Skin epidermis (tissue), 12 donors: ENCODE results near the gene TOMM70.

Source experiments
- H3K27ac ChIP-seq, 21 experiments: fragments of 200-600 bp; sonication (generic) in 11 of 21; one replicate each; pipeline ENCODE4 v1.5.0; 2020; ENCODE audit warnings: mild to moderate bottlenecking in 3 of 21, inconsistent platforms in 2 of 21, moderate library complexity in 2 of 21
- H3K4me3 ChIP-seq, 7 experiments: fragments of 200-600 bp; sonication (generic) in 2 of 7; one replicate each; pipeline ENCODE4 v1.5.0; 2020; ENCODE audit warnings: inconsistent platforms in 2 of 7, mild to moderate bottlenecking in 2 of 7, moderate library complexity in 1 of 7

TOMM70 gene

GRCh38 chr3:100412912-100413590, 12.2 kb upstream of the TOMM70 start:
- Histone ChIP-seq H3K4me3 (no peak overlapping the region), H3K27ac (no peak overlapping the region)

DNA sequence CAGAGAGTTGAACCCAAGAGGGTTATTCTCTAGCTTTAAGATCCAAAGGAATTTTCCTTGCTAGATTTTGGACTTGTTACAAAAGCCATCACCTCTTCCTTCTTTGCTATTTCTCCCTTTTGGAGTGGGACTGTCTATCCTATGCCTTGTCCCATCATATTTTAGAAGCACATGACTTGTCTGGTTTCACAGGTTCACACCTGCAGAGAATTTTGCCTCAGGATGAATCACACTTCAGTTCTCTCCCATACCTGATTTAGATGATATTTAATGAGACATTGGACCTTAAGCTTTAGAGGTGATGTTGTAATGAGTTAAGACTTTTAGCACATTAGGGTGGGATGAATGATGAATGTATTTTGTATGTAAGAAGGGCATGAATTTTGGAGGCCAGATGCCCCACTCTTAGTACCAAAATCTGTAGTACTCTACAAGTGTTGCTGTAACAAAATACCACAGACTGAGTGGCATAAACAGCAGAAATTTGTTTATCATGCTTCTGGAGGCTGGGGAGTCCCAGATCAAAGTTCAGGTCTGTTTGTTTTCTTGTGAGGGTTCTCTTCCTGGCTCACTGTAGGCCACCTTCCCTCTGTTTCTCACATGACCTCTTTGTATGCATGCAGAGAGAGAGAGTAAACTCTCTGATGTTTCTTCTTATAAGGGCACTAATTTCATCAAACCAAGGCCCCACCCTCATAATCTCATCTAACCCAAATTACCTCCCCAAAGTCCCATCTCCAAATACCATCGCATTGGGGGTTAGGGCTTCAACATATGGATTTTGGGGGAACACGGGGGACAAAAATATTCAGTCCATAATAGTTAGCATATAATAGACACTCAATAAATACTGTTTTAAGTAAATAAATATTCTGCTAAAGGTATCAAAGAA, 10.4 kb upstream of the TOMM70 start:
- no peak overlapping the region for H3K27ac ChIP-seq
- no peak overlapping the region for H3K4me3 ChIP-seq

DNA sequence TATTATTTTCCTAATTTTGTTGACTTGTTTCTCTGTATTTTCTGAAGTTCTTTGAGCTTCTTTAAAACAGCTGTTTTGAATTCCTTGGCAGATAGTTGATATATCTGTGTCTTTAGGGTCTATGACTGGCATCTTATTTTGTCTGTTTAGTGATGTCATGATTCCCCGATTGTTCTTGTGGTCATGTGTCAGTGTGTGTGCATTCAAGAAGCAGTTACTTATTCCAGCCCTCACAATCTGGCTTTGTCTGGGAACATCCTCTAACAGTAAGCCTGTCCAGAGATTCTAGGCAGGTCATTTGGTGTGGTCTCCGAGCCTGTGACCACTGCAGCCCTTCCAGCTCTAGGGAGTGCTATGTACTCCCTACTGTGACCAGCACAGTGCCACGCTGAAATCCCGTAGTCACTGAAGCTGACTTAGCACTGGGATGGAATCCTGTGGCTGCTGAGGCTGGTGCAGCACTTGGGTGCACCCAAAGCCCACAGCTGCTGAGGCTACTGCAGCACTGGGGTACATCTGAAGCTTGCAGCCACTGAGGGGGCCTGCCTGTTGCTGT, 7.2 kb upstream of the TOMM70 start:
- no peak overlapping the region for H3K27ac ChIP-seq
- H3K4me3 ChIP-seq: no peak overlapping the region

- Histone ChIP-seq H3K27ac (no peak overlapping the region), H3K4me3 (no peak overlapping the region)
Measured at GRCh38 chr3:100407164-100407563, 6.3 kb upstream of the TOMM70 start.

GRCh38 chr3:100404250-100404548, 3.3 kb upstream of the TOMM70 start:
- Histone ChIP-seq H3K27ac (no peak overlapping the region), H3K4me3 (no peak overlapping the region)

DNA sequence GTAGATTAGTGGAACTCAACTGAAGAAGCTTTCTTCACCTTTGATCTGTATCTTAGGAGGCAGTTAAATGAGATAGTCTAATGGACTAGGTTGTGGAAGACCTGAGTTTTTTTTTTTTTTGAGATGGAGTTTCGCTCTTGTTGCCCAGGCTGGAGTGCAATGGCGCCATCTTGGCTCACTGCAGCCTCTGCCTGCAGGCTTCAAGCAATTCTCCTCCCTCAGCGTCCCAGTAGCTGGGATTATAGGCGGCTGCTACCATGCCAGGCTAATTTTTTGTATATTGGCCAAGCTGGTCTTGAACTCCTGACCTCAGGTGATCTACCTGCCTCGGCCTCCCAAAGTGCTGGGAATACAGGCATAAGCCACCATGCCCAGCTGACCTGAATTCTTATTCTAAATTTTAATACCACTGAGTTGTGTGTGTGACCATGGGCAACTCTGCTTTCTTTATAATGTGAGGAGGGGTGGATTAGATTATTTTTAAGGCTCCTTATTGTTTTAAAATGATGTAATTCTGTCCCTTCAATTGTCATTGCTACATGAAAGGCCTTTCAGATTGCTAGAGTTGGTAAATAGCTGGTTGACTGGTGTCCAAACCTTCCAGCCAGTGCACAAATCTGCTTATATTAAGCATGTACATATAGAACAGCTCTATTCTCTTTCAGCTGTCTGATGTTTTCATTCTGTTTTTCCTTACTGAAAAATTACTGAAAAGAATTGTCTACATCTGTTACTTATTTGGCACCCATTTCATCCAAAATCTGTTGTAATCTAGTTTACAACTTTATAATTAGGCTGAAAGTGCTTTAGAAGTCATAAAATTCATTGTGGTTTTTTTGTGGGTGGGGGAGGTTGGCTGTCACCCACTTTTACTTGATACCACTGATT, 2.7 kb upstream of the TOMM70 start:
- no peak overlapping the region for H3K4me3 ChIP-seq
- H3K27ac ChIP-seq: no peak overlapping the region

- H3K4me3 ChIP-seq: peak overlapping the region in 1 of 7 experiments; percentile 97
- no peak overlapping the region for H3K27ac ChIP-seq
Measured at GRCh38 chr3:100402891-100403290, 2.0 kb upstream of the TOMM70 start.

GRCh38 chr3:100402256-100402655, 1.4 kb upstream of the TOMM70 start:
- peak overlapping the region; percentile 79 to 100 (median 97) for H3K4me3 ChIP-seq
- peak overlapping the region in 16 of 21 experiments; percentile 66 to 96 (median 90) for H3K27ac ChIP-seq

DNA sequence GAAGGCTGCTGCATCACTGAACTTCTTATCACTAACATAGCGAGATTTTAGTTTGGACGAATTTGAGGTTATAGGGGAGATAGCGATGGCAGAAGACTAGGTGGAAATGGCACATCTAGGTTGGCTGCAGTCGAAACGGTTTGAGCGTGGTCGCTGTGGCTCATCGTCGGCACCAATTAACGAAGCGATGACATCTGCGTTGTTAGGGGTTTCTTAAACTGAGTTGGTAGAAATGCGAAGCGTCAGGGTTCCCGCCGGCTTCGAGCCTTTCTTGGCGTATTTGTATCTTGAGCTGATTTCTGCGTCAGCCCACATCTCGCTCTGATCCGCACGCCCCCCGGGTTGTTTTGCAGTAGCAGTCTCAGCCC, 769 bp upstream of the TOMM70 start:
- H3K27ac ChIP-seq: peak overlapping the region; percentile 3 to 96 (median 90)
- peak overlapping the region; percentile 79 to 100 (median 97) for H3K4me3 ChIP-seq

DNA sequence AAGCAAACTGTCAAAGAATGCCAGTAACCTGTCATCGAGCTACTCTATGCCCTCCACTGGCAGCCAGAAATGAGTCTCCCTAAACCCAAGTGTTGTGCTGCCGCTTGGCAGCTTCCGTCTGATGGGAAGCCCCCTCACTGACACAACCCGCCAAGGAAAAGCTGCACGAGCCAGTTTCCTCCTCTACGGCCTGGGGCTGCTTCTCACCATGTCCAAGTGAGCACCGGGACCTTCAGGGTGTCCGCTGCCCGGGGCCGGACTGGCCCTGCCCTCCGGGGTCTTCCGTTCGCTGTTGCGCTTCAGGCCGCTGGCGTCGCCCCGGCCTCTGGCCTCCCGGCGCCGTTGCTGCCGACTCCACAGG, 490 bp downstream of the TOMM70 start:
- peak overlapping the region; percentile 79 to 100 (median 97) for H3K4me3 ChIP-seq

GRCh38 chr3:100399341-100400071, 1.4 kb downstream of the TOMM70 start:
- Histone ChIP-seq H3K4me3 (peak overlapping the region; percentile 79 to 100 (median 97)), H3K27ac (peak overlapping the region in 6 of 21 experiments; percentile 89 to 96 (median 91))

More for the DNA sequence above, 490 bp downstream of the TOMM70 start:
- H3K27ac ChIP-seq: peak overlapping the region; percentile 42 to 96 (median 90)

- Histone ChIP-seq H3K27ac (no peak overlapping the region), H3K4me3 (no peak overlapping the region)
Measured at GRCh38 chr3:100396967-100397366, 3.9 kb downstream of the TOMM70 start.

DNA sequence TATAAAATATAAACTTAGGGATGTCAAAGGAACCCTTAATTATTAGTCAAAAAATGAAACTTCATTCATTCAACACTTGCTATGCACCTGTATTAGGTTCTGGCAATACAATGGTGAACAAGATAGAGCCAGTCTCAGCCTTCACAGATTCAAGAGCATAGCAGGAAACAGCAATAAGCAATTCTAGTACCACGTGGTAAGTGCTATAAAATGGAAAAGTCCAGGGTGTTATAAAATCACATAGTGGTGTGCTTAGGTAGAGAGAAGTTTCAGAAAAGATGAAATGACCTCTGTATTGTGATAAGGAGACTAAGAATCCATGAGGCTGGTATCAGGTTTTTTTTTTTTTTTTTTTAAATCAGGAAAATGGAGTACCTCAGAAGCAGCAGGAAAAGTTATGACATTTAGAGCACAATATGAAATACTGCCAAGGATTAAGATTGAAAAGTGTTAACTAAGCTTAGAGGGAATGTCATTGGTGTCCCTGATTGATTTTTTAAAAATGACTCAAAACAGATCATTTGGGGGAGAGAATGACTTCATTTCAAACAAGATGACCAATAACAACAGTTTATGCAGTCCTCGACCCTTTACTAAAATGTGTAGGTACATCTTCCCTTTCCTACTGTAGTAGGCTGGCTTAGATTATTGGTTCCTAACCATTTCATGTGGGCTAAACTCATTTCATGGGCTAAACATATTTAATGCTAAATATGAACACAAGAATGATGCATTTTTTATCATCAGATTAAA, 5.0 kb downstream of the TOMM70 start:
- Histone ChIP-seq H3K27ac (no peak overlapping the region), H3K4me3 (no peak overlapping the region)

DNA sequence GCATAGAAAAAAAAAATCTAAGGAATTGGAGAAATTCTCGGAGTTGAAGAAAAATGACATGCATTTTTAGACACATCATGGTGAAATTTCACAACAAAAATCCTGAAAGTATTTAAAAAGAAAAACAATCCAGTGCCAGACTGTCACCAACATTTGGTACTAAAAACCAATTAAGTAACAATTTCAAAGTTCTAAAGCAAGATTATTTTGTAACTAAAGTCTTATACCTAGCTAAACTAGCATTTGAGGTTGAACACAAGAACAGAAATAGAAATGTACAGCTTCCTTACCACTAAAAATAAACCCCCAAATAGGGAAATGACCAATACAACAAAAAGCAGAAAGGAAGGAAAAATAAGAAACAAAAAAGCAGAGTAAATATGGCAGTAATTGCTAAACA, 11.9 kb downstream of the TOMM70 start:
- Histone ChIP-seq H3K4me3 (no peak overlapping the region), H3K27ac (no peak overlapping the region)

DNA sequence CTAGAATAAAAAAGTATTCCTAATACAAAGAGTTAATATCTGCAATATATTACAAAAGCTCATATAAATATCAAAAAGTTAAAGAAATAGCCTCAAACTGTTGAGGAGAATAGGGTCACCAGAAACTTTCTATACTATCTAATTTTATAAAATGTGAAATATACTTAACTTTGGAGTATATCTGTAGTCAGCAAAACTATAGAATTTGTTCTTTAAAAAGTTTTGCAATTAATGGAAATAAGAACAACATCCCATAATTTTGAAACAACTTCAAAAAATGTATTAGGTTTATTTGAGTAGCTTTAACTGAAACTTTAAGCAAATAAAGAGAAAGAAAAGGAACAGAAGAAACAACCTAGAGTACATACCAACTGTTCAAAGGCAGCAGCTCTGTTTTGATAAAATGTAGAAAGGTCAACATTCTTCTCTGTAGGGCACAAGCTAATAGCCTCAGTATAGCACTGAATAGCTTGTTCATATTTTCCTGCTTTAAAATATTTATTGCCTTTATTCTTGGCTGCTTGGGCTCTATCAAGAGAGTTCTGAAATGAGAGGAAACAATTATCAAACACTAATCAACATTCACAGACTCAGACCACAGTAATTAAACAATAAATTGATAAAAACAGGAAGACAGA, 14.3 kb downstream of the TOMM70 start:
- Histone ChIP-seq H3K27ac (no peak overlapping the region), H3K4me3 (no peak overlapping the region)

DNA sequence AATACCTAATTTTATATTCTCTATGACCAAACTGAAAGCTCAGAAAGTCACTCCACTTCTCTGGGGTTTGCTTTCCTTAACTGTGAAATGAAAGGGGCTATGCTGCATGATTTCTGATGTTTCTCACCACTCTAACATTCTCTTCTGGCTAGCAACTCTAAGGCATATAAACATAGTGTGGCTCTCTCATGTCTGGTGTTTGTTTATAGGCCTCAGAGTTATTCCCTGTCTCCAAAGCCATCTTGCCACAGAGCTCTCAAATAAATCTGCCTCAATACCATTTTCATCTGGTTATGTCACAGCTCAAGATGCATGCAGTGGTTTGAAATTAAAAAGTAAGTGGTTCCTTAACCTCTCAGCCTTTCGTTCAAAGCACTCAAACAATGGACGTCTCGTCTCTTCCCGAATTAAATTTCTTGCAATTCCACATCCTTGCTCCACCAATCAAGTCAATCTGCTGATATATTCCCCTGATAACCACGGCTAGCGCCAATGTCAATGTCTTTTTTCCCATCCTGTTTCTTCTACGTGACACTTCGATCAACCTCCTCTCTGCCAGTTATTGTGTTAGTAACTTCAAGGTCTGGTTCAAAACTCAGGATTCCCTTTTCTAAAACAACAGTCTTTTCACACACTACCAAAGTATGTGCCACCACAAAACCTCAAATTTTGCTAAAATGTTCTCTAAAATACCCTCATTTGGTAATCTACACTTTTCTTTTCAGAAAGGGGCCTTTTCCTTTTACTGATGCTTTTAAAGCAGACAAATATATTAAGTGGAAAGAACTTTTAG, 16.0 kb downstream of the TOMM70 start:
- H3K4me3 ChIP-seq: no peak overlapping the region
- H3K27ac ChIP-seq: no peak overlapping the region

GRCh38 chr3:100376301-100376700, 24.6 kb downstream of the TOMM70 start:
- H3K4me3 ChIP-seq: no peak overlapping the region

More at GRCh38 chr3:100376301-100376700, 24.6 kb downstream of the TOMM70 start:
- H3K27ac ChIP-seq: no peak overlapping the region
